Stimulated activated CD4-positive, alpha-beta T cell treated with anti-CD3 and anti-CD28 coated beads, Interleukin-2, amount 100 ng/mL, for 4 hours (primary cell): ENCODE measurements around the gene GPR179.

Experiments
- DNase-seq: peaks from one replicate; pipeline ENCODE4 v3.0.0-alpha.2; 2020; ENCODE audit warnings: low read depth

Gene GPR179, protein sequence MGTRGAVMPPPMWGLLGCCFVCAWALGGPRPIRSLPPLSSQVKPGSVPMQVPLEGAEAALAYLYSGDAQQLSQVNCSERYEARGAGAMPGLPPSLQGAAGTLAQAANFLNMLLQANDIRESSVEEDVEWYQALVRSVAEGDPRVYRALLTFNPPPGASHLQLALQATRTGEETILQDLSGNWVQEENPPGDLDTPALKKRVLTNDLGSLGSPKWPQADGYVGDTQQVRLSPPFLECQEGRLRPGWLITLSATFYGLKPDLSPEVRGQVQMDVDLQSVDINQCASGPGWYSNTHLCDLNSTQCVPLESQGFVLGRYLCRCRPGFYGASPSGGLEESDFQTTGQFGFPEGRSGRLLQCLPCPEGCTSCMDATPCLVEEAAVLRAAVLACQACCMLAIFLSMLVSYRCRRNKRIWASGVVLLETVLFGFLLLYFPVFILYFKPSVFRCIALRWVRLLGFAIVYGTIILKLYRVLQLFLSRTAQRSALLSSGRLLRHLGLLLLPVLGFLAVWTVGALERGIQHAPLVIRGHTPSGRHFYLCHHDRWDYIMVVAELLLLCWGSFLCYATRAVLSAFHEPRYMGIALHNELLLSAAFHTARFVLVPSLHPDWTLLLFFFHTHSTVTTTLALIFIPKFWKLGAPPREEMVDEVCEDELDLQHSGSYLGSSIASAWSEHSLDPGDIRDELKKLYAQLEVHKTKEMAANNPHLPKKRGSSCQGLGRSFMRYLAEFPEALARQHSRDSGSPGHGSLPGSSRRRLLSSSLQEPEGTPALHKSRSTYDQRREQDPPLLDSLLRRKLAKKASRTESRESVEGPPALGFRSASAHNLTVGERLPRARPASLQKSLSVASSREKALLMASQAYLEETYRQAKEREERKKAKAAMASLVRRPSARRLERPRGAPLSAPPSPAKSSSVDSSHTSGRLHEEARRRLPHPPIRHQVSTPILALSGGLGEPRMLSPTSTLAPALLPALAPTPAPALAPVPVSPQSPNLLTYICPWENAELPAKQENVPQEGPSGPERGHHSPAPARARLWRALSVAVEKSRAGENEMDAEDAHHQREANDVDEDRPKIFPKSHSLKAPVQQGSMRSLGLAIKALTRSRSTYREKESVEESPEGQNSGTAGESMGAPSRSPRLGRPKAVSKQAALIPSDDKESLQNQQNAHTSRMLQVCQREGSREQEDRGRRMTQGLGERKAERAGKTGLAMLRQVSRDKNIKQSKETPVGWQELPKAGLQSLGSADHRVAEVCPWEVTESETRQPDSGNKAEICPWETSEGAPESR (N-terminal part only)

DNA sequence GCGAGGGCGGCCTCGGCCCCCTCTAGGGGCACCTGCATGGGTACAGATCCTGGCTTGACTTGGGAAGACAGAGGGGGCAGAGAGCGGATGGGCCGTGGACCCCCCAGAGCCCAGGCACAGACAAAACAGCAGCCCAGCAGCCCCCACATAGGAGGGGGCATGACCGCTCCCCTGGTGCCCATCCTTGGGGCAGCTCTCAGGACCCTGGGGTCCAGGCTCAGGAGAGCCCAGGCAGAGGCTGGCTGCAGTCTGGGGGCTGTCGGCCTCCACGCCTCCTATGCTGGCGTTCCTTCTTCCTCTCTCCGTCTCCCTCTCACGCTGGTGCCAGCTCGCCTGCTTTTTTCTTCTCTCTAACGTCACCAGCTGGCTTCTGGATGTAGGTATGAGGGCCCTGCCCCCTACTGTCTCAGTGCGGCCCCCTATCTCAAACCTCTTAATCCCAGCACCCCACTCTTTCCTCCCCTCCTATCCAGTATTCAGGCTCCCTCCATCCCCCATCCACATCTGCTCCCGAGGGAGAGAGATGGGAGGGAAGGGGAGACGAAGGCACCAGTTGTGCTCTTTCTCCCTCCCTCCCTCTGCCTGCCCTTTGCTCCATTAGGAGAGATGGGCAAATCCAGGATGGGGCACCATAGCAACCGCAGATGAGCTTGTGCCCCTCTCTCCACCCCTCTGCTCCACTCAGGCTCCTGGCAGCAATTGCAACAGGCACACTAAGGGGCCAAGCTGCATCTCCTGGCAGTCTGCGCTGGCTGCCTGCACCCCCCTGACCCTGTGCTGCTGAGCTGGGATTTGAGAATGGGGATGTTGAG lies at the start of gene GPR179:
GPR179 (minus strand) TSS at position 349 of the 812 bp plus-strand sequence; CDS start at position 182, 167 bp downstream.
- DNase-seq = no peak

DNA sequence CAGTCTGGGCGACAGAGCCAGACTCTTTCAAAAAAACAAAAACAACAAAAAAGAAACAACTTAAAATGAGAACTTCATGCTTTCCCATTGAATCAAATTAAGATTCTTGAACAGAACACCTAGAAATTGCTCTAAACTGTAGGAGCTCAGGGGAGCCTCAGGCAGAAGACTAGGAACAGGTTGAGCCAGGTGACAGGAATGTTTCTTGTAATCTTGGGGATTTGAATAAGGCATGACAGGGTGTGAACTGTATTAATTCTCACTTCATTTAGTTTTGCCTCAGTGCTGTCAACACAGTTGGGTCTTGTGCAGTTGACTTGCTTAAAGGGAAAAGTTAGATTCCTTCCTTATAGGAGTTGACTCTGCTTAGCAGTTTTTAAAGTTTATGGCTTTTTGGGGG lies 35.7 kb upstream of the GPR179 start:
- DNase-seq = no peak

DNA sequence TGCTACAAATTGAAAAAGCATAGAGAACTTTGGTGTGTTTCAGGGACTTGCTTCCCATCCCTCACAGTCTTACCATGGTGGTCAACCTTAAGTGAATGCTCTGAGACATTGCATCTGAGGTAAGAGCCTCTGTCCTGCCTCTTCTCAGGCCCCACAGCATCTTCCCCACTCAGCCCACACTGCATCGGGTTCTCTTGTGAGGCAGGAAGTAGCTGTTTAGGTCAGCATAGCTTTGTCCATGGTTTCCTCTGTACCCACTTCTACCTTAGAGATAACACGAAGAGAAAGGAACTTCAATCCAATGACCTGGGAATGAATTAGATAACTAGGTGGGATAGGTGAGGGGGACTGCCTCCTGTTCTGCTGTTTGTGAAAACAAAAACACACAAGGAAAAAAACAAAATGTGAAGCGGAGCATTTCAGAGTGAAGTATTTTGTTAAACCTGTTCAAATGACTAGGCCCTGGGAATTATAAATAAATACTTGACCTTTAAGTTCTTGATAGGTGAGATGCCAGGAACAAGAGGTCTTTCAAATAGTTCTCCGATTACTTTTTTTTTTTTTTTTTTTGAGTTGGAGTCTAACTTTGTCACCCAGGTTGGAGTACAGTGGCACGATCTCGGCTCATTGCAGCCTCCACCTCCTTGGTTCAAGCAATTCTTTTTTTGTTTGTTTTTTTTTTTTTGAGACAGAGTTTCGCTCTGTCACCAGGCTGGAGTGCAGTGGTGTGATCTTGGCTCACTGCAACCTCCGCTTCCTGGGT lies 25.5 kb upstream of the GPR179 start:
- no peak for DNase-seq

DNA sequence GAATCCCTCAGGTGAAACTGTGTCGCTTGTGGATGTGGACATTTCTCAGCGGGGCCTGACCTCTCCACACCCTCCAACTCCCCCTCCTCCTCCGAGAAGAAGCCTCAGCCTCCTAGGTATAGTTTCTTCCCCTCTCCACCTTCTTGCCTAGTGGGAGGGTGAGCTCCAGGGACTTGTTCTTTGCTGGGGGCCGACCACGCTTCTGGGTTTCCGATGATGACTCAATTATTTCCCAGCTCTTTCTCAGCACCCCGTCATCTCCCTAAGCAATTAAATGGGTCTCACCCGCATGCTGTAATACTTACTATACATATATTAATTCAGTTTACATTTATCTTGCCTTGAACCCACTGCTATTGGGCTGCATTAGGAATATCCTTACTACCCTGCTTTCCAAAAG lies 21.0 kb upstream of the GPR179 start:
- no peak for DNase-seq

DNA sequence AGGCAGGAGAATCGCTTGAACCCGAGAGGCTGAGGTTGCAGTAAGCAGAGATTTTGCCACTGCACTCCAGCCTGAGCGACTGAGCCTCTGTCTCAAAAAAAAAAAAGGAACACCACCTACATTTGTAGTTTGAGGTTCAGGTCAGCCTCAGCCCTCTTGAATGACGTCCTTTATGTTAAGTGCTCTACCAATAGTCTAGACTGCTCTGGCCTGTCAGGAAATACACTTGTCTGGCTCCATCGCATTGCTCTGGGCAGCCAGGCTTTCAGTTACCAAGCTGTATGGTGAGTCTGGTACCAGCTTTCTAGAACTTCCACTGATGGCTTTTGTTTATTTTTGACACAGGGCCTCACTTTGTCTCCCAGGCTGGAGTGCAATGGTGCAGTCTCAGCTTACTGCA lies 19.3 kb upstream of the GPR179 start:
- DNase-seq = no peak

DNA sequence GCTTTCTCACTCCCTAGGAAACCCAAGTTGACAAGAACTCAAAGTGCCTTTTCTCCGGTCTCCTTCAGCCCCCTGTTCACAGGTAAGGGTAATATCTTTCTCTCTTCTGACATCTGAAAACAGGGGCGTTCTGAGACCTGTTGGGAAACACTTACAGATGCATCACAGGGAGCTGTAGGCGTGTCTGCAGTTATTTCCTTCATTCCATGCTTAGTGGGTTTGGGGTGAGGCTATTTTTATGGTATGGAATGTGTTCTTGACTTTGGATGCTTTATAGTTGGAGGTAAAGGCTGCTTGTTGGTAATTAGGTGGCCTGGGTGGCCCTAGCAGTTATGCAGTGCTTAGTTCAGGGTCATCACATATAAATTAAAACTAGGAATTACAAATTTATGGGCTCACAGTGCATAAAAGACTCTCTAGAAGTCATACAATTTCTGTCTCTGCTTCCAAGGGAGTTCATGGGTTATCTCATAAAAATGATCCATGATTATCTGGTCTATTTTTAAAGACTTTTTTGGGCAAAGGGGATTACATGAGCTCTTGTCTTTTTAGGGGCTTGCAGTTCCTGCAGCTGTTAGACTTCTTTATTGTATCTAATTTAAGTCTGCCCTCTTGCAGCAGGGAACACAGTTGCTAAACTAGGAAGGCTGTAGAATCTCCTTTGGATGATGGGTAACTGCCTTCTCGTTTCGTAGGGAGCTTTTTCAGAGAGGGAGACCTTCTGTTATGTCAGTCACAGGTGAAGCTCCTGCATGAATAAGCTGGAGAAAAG lies 18.1 kb upstream of the GPR179 start:
- no peak for DNase-seq

DNA sequence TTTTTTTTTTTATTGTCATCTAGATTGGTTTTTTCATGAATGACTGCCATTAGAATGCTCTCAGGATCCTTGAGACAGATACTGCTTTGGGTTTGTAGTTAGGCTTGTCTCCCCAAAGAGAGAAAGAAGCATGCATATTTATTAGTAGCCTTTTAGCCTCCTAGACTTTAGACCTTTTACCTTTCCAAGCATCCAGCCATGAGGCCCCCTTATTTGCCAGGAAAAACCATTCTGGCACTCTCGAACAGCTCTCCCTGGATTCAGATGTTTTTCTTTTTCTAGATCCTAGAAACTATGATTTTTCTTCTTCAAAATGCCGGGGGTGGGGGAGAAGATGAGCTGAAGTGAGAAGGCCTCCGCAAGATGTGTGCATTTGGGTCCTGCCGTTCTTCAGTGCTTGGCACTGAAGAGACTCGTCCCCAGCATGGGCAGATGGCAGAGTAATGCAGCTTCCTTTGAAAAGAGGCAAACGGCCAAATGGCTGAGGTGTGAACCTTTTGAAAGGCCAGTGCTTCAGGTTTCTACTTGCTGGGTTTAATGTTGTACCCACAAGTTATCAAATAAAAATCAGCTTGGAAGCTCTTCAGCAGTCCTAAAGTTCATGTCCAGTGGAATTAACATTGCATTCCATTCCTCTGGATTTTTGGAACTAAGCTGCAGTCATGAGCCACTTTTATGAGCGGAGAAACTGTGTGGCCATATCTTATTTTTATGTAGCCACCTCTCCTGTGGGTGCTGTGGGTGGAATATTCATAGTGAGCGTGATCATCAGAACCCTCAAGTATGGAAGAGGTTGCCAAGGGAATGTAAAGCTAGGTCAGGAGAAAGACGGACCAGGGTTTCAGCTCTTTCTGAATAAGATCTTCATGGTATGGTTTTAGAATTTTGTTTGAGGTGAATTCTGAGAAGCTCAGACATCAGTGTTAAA lies 15.1 kb upstream of the GPR179 start:
- DNase-seq = no peak

DNA sequence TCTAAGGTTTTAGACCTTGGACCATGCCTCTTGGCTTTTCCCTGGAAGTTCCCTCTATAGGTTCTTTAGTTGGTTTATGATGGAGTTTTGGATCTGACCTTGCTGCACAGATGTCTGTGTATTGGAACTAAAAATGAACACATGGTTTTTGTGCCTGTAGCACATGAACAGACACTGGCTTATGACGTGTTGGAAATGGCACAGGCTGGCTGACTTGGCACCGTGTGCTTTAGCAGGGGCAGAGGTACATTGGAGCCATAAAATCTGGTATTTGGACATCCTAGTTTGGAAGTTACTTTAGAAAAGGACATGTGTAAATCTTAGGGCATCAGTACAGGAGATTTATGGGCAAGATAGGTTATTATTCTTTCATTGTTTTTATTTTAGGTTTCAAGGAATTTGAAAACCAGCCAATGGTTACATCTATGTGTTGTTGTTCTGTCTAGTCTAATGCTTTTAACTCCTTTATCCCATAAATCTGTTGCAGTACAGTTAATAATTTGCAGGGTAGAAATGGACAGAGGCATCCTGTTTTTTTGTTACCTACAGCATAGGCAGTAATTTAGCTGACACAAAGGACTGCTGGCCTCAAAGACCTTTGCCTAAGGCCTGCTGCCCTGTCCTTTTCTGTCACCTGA lies 13.8 kb upstream of the GPR179 start:
- DNase-seq = no peak

DNA sequence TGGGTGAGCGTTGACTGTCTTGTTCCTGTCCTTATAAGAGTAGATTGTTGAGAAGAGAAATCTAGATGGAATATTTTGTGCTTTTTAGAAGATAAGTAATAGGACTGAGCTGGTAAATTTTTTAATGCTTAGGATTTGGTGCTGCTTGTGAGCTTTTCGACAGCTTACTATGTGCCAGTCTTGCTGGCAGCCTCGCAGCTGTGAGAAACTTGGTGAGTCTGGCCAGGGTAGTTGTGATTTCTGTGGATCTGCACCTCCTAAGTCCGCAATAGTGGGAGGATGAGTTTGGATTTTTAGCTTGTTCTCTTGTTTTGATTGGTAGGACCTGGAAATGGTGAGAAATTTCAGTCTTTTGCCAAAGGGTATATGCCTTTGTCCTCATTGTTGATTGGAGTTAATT lies 11.5 kb upstream of the GPR179 start:
- no peak for DNase-seq

DNA sequence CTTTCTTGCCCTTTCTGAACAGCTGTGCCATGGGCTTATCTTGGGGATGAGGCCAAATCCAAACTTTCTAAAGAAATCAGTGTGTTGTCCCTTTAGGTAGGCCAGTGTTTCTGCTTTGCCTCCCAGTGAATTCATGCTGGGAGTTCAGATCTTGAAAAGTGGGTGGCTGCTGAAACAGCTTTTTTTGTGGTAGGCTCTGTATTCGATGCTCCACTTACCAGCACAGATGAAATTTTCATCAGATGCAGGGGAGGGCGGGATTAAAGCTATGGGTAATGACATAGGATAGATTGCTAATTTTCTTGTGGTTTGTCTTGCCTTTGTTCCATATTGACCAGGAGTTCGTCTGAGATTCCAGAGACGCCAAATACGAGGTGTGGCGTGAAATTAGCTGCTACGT lies 10.7 kb upstream of the GPR179 start:
- no peak for DNase-seq

DNA sequence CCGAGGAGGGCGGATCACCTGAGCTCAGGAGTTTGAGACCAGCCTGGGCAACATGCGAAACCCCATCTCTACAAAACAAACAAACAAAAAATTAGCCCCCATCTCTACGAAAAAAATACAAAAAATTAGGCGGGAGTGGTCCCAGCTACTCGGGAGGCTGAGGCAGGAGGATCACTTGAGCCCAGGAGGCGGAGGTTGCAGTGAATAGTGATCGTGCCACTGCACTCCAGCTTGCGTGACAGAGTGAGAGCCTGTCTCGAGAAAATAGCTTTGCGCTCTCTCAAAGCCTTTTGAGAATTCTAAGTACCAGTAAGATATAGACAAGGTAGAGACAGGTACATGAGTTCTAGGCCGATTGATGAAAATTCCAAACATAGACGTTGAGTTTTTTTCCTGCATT lies 9.9 kb upstream of the GPR179 start:
- DNase-seq = no peak

DNA sequence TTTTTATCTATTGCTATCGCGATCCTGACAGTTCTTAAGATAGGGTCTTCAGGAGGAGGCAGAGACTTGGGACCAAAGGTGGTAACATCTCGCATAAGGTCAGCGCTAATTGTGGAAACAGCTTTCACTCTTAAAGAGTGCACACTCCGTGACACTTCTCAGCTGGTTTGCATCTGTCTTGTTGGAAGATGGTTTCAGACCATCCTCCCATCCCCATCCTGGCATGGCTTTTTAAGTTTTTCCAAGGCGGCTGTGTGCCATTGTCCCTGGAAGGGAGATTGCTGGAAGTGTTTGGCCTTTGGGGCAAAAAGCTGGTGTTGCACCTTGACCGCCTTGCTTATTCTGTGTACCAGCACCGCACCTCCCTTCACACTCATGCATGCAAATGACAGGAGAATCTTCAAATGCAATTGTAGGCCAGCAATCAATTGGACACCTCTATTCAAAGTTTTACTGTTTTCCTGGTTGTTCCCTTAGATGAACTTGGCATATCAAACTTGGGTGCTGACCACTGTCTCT lies 9.4 kb upstream of the GPR179 start:
- DNase-seq = no peak

DNA sequence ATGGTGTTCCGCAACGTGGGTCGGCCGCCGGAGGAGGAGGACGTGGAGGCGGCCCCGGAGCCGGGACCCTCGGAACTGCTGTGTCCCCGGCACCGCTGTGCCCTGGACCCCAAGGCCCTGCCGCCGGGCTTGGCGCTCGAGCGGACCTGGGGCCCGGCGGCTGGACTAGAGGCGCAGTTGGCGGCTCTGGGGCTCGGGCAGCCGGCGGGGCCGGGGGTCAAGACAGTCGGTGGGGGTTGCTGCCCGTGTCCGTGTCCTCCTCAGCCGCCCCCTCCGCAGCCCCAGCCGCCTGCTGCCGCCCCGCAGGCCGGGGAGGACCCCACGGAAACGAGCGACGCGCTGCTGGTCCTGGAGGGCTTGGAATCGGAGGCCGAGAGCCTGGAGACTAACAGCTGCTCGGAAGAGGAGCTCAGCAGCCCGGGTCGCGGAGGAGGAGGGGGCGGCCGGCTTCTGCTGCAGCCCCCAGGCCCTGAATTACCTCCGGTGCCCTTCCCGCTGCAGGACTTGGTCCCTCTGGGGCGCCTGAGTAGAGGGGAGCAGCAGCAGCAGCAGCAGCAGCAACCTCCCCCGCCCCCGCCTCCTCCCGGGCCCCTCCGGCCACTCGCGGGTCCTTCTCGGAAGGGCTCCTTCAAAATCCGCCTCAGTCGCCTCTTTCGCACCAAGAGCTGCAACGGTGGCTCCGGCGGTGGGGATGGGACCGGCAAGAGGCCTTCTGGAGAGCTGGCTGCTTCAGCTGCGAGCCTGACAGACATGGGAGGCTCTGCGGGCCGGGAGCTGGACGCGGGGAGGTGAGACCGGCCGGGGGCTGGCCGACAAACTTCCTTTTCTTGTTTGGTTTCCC lies 8.7 kb upstream of the GPR179 start:
- DNase-seq = peak; percentile 1

DNA sequence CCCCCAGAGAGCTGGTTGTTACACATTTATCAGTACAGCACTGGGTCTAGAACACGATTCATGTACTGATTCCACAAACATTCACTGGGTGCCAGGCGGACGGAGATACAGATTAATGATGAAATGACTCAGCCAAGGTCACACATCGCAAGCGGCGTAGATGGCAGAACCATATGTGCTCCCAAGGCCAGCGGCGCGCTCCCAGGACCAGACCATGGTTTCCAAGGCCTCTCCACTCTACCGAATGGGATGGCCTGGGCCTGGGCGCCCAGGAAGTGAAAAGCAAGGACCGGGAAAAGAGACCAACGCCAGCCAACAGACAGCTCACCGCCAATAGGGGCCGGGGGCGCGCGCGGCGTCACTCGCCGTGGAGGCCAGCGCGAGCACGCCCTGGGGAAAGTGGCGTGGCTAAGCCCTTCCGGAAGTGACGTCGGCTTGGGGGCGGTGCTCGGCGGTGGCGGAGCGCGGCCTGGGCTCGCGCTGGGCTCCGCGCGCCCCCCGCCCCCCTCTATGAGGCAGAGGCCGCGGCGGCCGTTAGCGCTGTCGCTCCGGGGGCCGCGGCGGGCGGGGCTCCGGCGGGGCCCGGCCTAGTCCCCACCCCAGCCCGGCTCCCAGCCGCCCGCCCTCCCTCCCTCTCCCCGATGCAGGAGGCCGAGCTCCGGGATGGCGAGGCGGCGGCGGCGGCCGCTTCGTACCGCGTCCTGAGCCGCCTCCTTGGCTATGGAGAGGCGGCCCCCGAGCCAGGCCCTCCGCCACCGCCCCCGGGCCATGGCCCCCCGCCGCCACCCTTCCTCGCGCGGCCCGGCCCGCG lies 7.9 kb upstream of the GPR179 start, which contains the start of gene SOCS7:
SOCS7 (plus strand) TSS at position 433 of the 811 bp plus-strand sequence; CDS start at position 642, 209 bp downstream.
- DNase-seq = peak; percentile 90

DNA sequence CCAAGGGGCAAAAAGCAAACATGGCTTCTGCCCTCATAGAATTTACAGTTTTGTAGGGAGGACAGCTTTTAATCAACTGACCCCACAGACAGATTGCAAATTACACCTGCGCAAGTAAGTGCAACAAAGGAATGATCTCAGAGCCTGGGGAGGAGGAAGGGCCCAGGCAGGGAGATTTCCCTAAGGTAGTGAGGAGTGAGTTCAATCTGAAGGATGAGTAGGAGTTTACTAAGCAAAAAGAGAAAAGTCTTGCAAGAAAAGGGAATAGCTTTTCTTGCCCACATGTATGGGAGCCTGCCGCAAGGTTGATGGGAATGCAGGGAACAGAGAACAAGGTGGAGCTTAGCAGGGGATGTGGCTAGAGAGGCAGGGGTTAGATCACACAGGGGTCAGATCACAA lies 6.3 kb upstream of the GPR179 start:
- DNase-seq = no peak

DNA sequence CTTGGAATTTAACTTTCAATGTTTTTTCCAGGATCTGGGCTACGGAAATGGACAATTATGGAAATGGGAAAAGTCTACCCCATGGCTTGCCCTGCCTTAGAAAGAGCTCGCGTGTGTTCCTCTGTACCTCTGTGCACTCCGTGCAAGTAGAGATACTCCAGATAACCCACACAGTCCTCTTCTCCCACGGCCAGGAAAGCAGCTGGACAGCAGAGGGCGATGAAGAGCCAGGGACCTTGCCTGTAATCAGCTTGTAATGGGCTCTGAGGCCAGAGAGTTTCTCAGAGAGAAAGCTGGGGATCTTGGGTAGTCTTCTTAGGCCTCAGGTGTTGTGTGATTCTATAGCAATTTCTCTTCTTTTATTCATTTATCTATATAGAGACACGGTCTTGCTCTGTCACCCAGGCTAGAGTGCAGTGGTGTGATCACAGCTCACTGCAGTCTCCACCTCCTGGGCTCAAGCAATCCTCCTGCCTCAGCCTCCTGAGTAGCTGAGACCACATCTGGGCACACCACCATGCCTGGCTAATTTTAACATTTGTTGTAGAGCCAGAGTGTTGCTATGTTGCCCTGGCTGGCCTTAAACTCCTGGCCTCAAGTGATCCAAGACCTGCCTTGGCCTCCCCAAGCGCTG lies 5.5 kb upstream of the GPR179 start:
- peak; percentile 76 for DNase-seq
